HG02759 (cell line): Measurements from ENCODE around the gene SSPN.
"Not testable (repeated sequence)": the region's sequence is repeated elsewhere in the genome, so short reads cannot be mapped to it uniquely, and the experiment has no call there.

ENCODE experiments used
- ATAC-seq: cut with Tn5 transposase; IDR thresholded peaks from one replicate; pipeline ENCODE4 v1.9.1; 2021; ENCODE audit warnings: mild to moderate bottlenecking, moderate library complexity; ENCODE audit not compliant: unreplicated experiment

SSPN gene

GRCh38 chr12:26226629-26227360, 31.4 kb downstream of the SSPN start:
- no peak for ATAC-seq

DNA sequence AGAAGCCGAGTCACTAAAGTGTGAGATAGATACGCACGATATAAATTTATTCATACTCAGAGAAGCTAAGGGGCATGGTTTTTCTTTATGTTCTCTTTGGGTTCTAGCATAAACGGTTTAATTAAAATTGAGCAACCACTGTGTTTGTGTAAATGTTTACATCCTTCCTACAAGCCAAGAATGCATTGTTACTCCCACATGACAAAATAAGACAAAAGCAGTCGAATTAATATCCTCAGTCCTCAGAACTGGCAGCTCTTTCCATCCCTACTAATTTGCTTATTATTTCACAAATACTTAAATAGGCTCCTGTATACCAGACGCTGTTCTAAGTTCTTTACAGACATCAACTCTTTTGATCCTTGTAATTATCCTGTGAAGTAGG, 32.0 kb downstream of the SSPN start:
- no peak for ATAC-seq

DNA sequence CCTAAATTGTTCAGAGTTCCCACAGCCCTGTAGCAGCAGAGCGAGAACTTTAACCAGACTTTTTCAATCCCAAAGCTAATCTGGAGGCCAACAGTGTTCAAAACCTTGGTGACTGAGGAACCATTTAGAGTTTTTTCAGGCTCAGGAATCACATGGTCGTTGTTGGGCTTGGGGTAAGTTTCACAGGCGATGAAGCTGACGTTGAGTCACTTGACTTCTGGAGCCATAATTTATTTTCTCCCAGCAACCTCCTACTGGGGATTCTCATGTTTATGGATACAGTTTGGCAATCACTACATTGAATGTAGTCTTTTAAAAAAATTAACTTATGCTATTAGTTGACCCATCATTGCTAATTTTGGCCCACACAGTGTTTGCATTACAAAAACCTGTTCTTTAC, 34.5 kb downstream of the SSPN start:
- no peak for ATAC-seq

GRCh38 chr12:26231470-26231869, 36.1 kb downstream of the SSPN start:
- ATAC-seq: no peak

DNA sequence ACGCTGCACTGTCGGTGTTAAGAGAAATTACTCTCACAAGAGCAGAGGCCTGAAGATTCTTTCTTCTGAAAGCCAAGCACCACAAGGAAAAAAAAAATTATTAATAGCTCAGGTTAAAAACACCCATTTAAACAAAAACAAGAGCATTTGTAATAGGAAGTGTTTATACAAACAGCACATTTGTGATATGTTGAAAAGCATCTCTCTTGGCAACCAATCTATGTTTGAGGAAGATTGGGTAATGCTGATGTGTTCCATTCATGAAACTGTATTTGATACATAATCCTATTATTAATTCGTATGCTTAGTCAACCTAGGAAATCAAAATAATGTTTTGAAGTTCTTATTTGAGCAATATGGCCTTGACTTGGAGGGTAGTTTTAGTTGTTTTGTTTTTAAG, 36.5 kb downstream of the SSPN start:
- no peak for ATAC-seq

DNA sequence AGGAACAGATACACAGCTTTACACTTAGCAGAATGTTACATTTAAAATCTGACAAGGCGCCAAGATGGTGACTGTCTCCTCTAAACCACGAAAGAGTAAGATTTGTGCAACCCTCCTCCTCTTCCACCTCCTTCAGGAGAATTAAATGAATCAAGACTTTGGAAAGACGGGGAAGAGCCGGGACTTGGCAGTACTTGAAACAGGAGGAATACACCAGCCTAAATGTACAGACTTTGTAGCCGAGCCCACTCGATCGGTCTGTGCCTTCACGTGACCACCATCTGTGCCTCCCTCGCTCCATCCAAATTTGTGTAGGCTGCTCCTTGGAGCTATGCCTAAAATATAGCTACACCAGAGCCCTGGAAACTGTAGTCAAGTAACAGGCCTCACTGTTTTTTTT, 38.3 kb downstream of the SSPN start:
- ATAC-seq: no peak

DNA sequence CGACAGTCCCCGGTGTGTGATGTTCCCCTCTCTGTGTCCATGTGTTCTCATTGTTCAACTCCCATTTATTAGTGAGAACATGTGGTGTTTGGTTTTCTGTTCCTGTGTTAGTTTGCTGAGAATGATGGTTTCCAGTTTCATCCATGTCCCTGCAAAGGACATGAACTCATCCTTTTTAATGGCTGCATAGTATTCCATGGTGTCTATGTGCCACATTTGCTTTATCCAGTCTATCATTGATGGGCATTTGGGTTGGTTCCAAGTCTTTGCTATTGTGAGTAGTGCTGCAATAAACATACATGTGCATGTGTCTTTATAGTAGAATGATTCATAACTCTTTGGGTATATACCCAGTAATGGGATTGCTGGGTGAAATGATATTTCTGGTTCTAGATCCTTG, 40.1 kb downstream of the SSPN start:
- ATAC-seq: not testable (repeated sequence)

- no peak for ATAC-seq
Measured at GRCh38 chr12:26238341-26239121, 43.2 kb downstream of the SSPN start.

DNA sequence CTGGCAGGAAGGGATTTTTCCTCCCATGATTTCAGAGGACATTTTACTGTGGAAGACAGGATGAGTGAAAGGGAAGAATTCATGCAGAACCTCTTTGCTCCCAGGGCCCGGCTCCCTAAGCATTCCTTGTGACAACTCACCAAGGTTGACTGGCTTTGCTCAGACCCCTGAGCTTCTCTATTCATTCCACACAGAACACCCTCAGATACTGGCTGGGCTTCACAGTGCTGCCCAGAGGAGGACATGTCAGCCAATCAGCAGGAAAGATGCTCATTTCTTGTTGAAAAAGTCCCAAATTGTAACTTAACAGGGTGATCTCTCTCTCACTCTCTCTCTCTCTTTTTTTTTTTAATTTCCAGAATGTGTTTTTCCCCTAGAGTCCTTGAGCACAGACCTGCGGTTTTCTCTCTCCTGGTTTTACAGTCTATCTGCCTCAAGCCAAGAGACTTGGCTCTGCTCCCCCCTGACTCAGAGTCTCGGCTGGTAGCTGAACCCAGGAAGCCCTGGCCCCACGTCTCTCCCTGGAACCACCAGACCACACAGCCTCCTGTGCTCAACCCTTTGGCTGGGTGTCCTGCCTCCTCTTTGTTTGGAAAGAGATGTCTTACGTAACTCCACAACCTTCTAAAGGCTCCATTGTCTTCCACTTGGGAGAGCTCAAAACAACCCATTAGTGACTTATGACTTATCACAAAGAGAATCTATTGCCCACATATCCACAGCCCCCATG, 43.9 kb downstream of the SSPN start:
- ATAC-seq: no peak

GRCh38 chr12:26239852-26240815, 44.8 kb downstream of the SSPN start:
- ATAC-seq: no peak

GRCh38 chr12:26241080-26241479, 45.7 kb downstream of the SSPN start:
- no peak for ATAC-seq

GRCh38 chr12:26242683-26243082, 47.3 kb downstream of the SSPN start:
- no peak for ATAC-seq

- ATAC-seq: no peak
Measured at GRCh38 chr12:26244503-26244902, 49.1 kb downstream of the SSPN start.

DNA sequence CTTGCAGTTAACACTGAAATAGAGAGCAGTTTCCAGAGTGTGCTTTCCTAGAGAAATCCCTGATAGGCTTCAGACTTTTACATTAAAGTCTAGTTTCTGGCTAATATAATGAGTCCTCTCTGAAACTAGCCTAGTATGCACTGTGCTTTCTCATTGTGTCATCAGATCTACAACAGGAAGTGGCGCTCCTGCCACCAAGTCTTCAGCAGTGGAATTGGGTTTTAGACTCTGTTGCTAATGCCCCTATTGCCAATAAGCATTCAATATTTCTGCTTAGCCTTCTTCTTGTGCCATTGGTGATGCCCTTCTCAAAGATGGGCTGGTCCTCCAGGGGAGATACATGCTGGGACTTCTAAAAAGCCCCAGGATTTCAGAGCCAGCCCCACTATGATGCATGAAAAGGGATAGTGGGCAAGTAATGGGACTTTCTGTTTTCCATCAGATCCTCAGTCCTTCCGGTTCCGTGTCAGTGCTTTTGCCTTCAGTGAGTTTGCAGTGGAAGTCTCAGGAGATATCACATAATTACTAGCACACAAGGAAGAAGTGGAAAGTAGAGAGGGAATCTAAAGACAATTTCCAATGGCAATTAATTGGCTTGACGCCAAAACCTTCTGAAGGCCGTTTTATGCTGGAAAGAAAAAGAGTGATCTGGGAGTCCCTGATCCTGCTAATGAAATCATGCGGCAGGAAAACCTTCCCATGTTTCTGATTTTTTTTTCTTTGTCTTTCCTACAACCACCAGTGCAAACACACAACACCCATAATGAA, 50.0 kb downstream of the SSPN start:
- ATAC-seq: peak; percentile 55

GRCh38 chr12:26246483-26247164, 51.3 kb downstream of the SSPN start:
- ATAC-seq: no peak

- ATAC-seq: no peak
Measured at GRCh38 chr12:26247873-26248272, 52.5 kb downstream of the SSPN start.

GRCh38 chr12:26250801-26251200, 55.4 kb downstream of the SSPN start:
- ATAC-seq: no peak

GRCh38 chr12:26251600-26251999, 56.2 kb downstream of the SSPN start:
- ATAC-seq: no peak

- ATAC-seq: no peak
Measured at GRCh38 chr12:26252946-26253345, 57.6 kb downstream of the SSPN start.
